H7 (cell line): Measurements from ENCODE around the gene PRRT3. TPM values are rescaled to one million over a fixed set of nuclear protein-coding genes. Genes with fewer than 3 reads are reported as not detected.
A peak's percentile ranks its signal among the peaks of the same experiment; 100 is the strongest.

Source experiments
- DNase-seq: peaks from one replicate; pipeline ENCODE4 v3.0.0; 2012
- H3K27me3 ChIP-seq: 2 replicates; pipeline ENCODE4 v1.6.0; 2011; ENCODE audit warnings: mild to moderate bottlenecking, low read length; ENCODE audit not compliant: control insufficient read depth, insufficient read depth
- H3K36me3 ChIP-seq: replicated peaks from 2 replicates; pipeline ENCODE4 v1.5.1; 2011; ENCODE audit warnings: low read length; ENCODE audit not compliant: control insufficient read depth, insufficient read depth
- H3K4me3 ChIP-seq: 2 replicates; pipeline ENCODE4 v1.5.1; 2011; ENCODE audit warnings: low read depth, mild to moderate bottlenecking, control low read depth, low read length, moderate library complexity; ENCODE audit not compliant: insufficient read depth
- total RNA-seq: library from RNA; depleted of rRNA; stranded (reverse); fragments of >200 nt; shearing (Covaris generic); gene quantifications from 2 replicates; pipeline ENCODE4 v1.2.3, GENCODE V29; 2014

Gene PRRT3
- total RNA-seq, 1 experiment from 2014 or later = 5.3 TPM

GRCh38 chr3:9917820-9918219 is 34.4 kb downstream of the PRRT3 start:
- Histone ChIP-seq H3K27me3 (peaks cover 3% of the 10 kb centered on the region), H3K36me3 (no peaks in the 10 kb centered on the region), H3K4me3 (no peak overlapping the region)
- no peak for DNase-seq

DNA sequence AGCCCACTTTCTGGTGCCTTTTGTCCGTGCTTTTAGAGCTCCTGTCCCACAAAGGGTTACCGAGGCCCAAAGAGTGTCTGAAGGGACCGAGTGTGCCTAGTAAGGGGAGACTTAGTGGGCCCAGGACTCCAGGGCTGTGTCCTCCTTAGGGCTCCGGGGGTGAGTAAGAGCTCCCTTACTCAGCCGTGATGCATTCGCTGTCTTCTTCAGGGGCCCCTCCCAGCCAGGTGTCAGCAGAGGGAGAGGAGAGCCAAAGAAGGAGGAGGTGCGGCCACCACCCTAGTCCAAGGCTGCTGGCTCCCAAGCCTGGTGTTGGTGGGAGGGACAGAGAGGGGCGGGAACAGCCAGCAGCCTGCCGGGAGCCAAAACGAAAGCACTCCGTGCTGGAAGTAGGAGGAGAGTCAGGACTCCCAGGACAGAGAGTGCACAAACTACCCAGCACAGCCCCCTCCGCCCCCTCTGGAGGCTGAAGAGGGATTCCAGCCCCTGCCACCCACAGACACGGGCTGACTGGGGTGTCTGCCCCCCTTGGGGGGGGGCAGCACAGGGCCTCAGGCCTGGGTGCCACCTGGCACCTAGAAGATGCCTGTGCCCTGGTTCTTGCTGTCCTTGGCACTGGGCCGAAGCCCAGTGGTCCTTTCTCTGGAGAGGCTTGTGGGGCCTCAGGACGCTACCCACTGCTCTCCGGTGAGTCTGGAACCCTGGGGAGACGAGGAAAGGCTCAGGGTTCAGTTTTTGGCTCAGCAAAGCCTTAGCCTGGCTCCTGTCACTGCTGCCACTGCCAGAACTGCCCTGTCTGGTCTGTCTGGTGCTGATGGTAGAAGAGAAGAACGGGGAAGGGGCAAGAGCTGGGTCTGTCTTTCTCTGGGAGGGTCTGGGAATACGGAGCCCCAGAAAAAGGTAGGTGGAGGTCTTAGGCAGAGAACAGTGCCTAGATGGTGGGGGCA is 35.2 kb downstream of the PRRT3 start, which contains the start of gene IL17RC:
Gene IL17RC (plus strand): TSS at position 365 of the 947 bp plus-strand sequence. CDS start 218 bp downstream, at position 583.
- DNase-seq = peak; percentile 93
- Histone ChIP-seq H3K4me3 (peak within 1 kb of the TSS; percentile 69), H3K36me3 (no peaks in the 10 kb centered on the region), H3K27me3 (peaks cover 3% of the 10 kb centered on the region)

GRCh38 chr3:9916346-9916733 is 35.9 kb downstream of the PRRT3 start:
- Histone ChIP-seq H3K36me3 (no peaks in the 10 kb centered on the region), H3K27me3 (peaks cover 3% of the 10 kb centered on the region), H3K4me3 (0 out of 2 replicates have a peak overlapping the region, but pooled peaks have one; percentile 12)
- DNase-seq = no peak

GRCh38 chr3:9915254-9916141 is 36.7 kb downstream of the PRRT3 start:
- peak overlapping the region; percentile 69 for H3K4me3 ChIP-seq
- H3K36me3 ChIP-seq = no peaks in the 10 kb centered on the region
- peak; percentile 77 for DNase-seq
- H3K27me3 ChIP-seq = peaks cover 3% of the 10 kb centered on the region

DNA sequence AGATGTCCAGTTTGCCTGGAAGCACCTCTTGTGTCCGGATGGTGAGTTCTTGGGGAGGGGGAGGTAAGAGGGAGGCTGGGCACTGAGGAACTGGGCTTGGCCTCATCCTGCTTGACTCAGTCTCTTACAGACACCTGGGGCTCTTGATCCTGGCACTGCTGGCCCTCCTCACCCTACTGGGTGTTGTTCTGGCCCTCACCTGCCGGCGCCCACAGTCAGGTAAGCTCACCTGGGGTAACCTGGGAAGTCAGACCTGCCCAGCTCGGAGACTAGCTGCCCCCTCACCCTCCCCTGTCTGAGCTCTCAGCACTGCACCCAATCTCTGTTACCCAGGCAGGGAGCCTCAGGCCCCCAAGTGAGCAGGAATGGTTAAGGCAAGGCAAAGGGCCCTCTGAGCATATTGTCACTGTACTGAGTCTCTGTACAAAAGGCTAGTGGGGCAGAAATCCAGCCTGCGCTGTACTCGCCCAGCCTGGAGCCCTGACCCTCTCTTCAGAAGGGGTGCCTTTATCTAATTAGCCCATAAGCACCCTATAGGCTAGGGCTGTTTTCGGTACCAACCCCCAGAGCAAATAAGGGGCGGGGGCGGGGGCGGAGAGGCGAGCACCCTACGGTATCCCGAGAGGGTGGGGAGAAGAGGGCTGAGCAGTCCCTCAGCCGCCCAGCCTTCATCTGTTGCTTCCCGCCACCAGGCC is 37.5 kb downstream of the PRRT3 start:
- peak; percentile 85 for DNase-seq
- Histone ChIP-seq H3K27me3 (peaks cover 3% of the 10 kb centered on the region), H3K4me3 (peak overlapping the region; percentile 69), H3K36me3 (no peaks in the 10 kb centered on the region)

- DNase-seq = no peak
- Histone ChIP-seq H3K36me3 (no peaks in the 10 kb centered on the region), H3K27me3 (peaks cover 3% of the 10 kb centered on the region), H3K4me3 (no peak overlapping the region)
Observed at GRCh38 chr3:9914011-9914410, 38.2 kb downstream of the PRRT3 start.

GRCh38 chr3:9913601-9914000 is 38.6 kb downstream of the PRRT3 start:
- H3K36me3 ChIP-seq = no peaks in the 10 kb centered on the region

DNA sequence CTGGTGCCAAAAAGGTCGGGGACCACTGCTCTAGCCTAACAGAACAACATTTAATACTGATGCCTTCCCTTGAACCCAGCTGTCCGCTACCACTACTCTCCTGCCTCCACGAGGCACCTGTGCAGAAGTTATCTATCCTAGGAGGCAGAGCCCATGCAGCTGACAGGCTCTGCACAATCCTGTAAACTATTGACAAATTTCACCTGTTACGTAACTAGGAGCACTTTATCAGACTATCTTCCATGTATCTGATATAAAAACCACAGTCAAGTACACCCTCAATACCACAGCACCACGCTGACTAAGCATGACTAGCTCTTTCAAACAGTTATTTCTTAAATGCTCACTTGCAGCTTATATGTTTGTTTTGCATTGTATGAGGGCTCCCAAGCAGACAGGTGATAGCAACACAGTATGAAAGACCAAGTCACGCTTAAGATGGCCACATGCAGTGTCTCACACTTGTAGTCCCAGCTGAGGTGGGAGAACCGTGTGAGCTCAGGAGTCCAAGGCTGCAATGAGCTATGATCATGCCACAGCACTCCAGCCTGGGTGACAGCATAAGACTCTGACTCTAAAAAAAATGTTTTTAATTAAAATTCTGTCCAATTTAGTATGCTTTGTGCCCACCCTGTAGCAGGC is 39.8 kb downstream of the PRRT3 start:
- peaks cover 3% of the 10 kb centered on the region for H3K27me3 ChIP-seq
- DNase-seq = no peak
- H3K4me3 ChIP-seq = no peak overlapping the region
- no peaks in the 10 kb centered on the region for H3K36me3 ChIP-seq

More at GRCh38 chr3:9913601-9914000, 38.6 kb downstream of the PRRT3 start:
- no peak for DNase-seq
- Histone ChIP-seq H3K4me3 (no peak overlapping the region), H3K27me3 (peaks cover 3% of the 10 kb centered on the region)

DNA sequence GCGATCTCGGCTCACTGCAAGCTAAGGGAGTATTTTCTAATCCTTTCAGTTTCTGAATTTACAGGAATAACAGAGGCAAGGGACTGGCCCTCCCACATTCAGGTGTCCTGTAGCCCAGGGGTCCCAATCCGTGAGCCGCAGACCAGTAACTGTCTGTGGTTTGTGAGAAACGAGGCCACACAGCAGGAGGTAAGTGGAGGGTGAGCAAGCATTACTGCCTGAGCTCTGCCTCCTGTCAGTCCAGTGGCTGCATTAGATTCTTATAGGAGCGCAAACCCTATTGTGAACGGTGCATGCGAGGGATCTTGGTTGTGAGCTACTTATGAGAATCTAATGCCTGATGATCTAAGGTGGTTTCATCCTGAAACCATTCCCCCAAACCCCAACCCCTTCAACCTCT is 40.3 kb downstream of the PRRT3 start:
- no peak for DNase-seq

DNA sequence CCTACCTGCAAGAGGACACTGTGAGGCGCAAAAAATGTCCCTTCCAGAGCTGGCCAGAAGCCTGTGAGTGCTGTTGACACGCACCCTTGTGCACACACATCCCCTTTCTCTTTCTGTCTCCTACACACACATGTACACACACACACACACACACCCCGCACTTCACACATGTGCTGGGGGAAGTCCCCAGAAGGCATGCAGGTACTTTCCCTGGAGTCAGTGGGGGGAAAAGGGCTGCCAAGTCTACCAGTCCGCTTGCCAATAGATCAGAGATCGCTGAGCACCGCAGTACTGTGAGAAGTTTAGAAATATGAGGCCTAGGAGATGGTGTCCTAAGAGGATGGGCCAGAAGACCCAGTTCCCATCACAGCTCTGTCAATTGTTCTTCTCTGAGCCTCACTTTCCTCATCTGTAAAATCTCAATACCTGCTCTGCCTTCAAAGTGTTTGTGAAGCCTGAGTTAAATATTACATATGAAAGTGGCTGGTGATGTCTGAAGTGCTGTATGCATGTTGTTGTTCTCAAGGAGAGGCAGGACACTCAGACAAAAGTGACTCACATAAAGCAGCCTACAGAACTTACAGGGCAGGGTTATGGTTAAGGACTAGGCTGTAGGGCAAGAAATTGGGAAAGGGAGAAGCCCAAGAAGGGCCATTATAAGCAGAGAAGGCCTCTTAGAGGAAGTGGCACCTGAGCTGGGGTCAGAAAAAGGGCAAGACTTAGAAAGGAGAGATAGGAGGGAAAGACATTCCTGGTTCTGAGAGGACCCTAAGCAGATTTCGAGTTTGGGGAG is 42.8 kb downstream of the PRRT3 start:
- Histone ChIP-seq H3K4me3 (no peak overlapping the region), H3K36me3 (no peaks in the 10 kb centered on the region; the same call in 1 of the 2 replicates), H3K27me3 (no peaks in the 10 kb centered on the region; the same call in 1 of the 2 replicates)
- no peak for DNase-seq

More for the DNA sequence above, 40.3 kb downstream of the PRRT3 start:
- peaks cover 3% of the 10 kb centered on the region for H3K27me3 ChIP-seq
- H3K4me3 ChIP-seq = no peak overlapping the region
- no peaks in the 10 kb centered on the region for H3K36me3 ChIP-seq

- DNase-seq = no peak
Observed at GRCh38 chr3:9908286-9908685, 43.9 kb downstream of the PRRT3 start.

DNA sequence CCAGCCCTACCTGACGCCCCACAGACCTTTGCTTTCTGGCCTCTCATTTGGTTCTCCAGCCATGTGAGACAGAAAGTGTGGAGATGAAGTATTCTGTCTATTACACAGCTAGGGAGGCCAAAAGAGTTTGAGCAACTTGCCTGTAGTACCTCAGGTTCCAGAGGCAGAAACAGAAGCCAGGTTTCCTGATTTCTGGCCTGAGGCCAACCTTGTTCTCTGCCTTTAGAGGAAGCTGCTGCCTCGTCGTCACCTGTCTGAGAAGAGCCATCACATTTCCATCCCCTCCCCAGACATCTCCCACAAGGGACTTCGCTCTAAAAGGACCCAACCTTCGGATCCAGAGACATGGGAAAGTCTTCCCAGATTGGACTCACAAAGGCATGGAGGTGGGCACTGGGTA is 45.7 kb downstream of the PRRT3 start:
- Histone ChIP-seq H3K4me3 (no peak overlapping the region), H3K27me3 (no peaks in the 10 kb centered on the region), H3K36me3 (no peaks in the 10 kb centered on the region; the same call in 1 of the 2 replicates)
- DNase-seq = no peak

More at GRCh38 chr3:9908286-9908685, 43.9 kb downstream of the PRRT3 start:
- Histone ChIP-seq H3K36me3 (no peaks in the 10 kb centered on the region; the same call in 1 of the 2 replicates), H3K27me3 (no peaks in the 10 kb centered on the region), H3K4me3 (no peak overlapping the region)

DNA sequence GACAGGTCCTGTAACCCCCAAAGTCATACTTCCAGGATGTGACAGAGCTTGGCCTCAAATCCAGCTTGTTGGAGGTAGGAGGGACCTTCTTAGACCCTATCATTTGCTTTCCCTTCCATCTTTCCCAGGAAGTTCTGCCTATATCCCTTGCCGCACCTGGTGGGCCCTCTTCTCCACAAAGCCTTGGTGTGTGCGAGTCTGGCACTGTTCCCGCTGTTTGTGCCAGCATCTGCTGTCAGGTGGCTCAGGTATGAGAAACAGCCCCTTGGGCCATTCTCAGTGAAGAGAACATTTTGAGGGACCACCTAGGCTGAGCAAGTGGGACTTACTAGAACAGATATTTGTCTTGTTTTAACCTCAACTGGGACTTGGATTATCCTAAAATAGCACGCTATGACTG is 48.3 kb downstream of the PRRT3 start:
- H3K4me3 ChIP-seq = no peak overlapping the region
- no peaks in the 10 kb centered on the region; the same call in 1 of the 2 replicates for H3K36me3 ChIP-seq
- DNase-seq = no peak
- H3K27me3 ChIP-seq = no peaks in the 10 kb centered on the region
